ENCODE results near the gene LLCFC1. TPM values are rescaled to one million over a fixed set of nuclear protein-coding genes. Genes with fewer than 3 reads are reported as not detected.

The LLCFC1 gene
- total and polyA plus RNA-seq, 2 donors from 2014 or later, result not detected

DNA sequence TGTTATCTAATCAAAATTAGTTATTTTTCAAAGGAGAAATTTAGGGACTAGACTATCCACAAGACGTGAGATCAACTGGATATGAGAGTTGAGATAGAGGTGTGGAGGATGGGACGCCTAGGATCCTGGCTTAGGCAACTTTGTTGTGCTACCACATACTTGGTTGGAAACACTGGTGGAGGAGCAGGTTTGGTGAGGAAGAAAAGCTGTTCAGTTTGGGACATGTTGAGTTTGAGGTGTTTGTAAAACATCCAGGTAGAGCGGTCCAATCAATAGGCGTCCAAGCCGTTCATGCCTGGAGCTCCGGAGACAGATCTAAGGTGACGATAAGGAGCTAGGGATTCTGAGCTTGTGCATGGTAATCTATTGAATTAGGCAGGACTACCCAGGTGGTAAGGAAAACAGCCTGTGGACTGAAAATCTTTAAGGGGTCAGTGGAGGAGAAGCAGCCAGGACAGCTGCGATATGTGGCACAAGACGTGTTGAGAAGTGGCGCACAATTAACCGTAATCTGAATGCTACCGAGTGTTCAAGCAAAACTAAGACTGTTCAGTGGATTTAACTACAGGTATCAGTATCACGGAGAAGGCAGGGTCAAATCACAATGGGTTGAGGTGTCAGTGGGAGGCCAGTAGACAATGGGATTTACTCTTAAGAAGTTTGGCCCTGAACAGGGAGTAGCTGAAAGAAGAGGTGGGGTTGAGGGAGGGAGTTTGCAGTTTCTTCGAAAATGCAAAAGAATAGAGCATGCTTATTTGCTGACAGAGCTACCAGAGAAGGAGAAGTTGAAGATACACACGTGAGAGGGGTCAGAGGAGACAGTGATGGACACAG is 37.6 kb upstream of the LLCFC1 start:
- H3K4me1 ChIP-seq (ENCODE audit: control insufficient read depth in 2 of 3, insufficient read depth in 2 of 3, low read depth in 1 of 3, low read length in 3 of 3), result no peaks in the 10 kb centered on the region
- intact Hi-C loops (cut with DNase I), result no loop called here
- FAIRE-seq, result no peak
- H3K9ac ChIP-seq (ENCODE audit: low read length in 3 of 3), result no peak overlapping the region
- DNase-seq, result no peak
- no peaks in the 10 kb centered on the region for H3K27me3 ChIP-seq (ENCODE audit: control insufficient read depth, insufficient read depth, low read length)
- no peak overlapping the region for H3K4me3 ChIP-seq (ENCODE audit: low read length in 3 of 3)
- H3K27ac ChIP-seq (ENCODE audit: low read depth in 2 of 2, low read length in 2 of 2), result no peak overlapping the region
- TF ChIP-seq, protein P1, sequence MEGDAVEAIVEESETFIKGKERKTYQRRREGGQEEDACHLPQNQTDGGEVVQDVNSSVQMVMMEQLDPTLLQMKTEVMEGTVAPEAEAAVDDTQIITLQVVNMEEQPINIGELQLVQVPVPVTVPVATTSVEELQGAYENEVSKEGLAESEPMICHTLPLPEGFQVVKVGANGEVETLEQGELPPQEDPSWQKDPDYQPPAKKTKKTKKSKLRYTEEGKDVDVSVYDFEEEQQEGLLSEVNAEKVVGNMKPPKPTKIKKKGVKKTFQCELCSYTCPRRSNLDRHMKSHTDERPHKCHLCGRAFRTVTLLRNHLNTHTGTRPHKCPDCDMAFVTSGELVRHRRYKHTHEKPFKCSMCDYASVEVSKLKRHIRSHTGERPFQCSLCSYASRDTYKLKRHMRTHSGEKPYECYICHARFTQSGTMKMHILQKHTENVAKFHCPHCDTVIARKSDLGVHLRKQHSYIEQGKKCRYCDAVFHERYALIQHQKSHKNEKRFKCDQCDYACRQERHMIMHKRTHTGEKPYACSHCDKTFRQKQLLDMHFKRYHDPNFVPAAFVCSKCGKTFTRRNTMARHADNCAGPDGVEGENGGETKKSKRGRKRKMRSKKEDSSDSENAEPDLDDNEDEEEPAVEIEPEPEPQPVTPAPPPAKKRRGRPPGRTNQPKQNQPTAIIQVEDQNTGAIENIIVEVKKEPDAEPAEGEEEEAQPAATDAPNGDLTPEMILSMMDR (IDR thresholded peaks at IDR 0.05; ENCODE audit: borderline replicate concordance, extremely low read depth, insufficient read depth), result no peak
- H3K9me3 ChIP-seq (ENCODE audit: control insufficient read depth in 2 of 3, insufficient read depth in 1 of 3, low read length in 3 of 3), result peaks cover 0 to 4% (median 2%) of the 10 kb centered on the region in 3 donors
- H3K36me3 ChIP-seq (ENCODE audit: control insufficient read depth in 2 of 3, insufficient read depth in 3 of 3, low read length in 3 of 3), result no peaks in the 10 kb centered on the region

DNA sequence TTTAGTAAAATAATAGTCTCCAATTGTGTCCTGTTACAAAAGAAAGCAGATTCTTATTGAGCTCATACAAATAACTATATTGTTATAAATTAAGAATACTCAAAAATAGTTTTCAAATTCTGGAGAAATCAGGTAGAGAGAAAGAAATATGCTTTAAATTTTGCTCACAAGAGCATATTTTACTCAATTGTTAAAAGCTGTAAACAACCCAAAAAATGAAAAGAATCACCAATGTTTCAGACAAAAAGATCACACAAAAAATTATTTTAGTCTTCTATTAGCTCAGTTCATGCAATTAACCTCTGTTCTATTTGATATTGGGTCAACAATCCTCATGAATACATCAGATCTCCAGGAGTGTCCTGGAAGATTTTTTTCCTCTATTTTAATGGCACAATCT is 35.2 kb upstream of the LLCFC1 start:
- FAIRE-seq, result no peak
- intact Hi-C loops (cut with DNase I), result no loop called here
- DNase-seq, result no peak
- Histone ChIP-seq H3K9me3 (ENCODE audit: control insufficient read depth in 2 of 3, insufficient read depth in 1 of 3, low read length in 3 of 3) (peaks cover 0 to 4% (median 2%) of the 10 kb centered on the region in 3 donors), H3K4me1 (ENCODE audit: control insufficient read depth in 2 of 3, insufficient read depth in 2 of 3, low read depth in 1 of 3, low read length in 3 of 3) (no peaks in the 10 kb centered on the region), H3K36me3 (ENCODE audit: control insufficient read depth in 2 of 3, insufficient read depth in 3 of 3, low read length in 3 of 3) (no peaks in the 10 kb centered on the region), H3K27ac (ENCODE audit: low read depth in 2 of 2, low read length in 2 of 2) (no peak overlapping the region), H3K4me3 (ENCODE audit: low read length in 3 of 3) (no peak overlapping the region), H3K9ac (ENCODE audit: low read length in 3 of 3) (no peak overlapping the region), H3K27me3 (ENCODE audit: control insufficient read depth, insufficient read depth, low read length) (no peaks in the 10 kb centered on the region)
- TF ChIP-seq, protein P1 (IDR thresholded peaks at IDR 0.05; ENCODE audit: borderline replicate concordance, extremely low read depth, insufficient read depth), result no peak

DNA sequence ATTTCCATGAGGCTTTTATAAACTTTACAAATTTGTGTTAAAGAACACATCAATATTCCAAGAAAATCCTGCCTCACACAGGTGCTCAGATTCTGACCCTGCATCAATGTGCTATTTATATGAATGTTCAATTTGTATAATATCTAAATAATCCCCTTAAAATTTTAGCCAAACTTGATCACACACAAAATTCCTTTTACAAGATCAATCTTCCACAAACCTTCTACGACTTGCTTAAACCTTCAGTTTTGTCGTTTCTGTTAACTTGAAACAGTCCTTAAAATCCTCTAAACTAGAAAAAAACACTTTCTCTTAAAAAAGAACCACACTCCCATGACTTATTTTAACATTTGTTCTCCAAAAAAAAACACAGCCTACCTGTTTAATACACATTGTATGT is 33.5 kb upstream of the LLCFC1 start:
- H3K4me1 ChIP-seq (ENCODE audit: control insufficient read depth in 2 of 3, insufficient read depth in 2 of 3, low read depth in 1 of 3, low read length in 3 of 3), result no peaks in the 10 kb centered on the region
- H3K27me3 ChIP-seq (ENCODE audit: control insufficient read depth, insufficient read depth, low read length), result no peaks in the 10 kb centered on the region
- H3K27ac ChIP-seq (ENCODE audit: low read depth in 2 of 2, low read length in 2 of 2), result no peak overlapping the region
- no peak overlapping the region for H3K9ac ChIP-seq (ENCODE audit: low read length in 3 of 3)
- intact Hi-C loops (cut with DNase I), result no loop called here
- TF ChIP-seq, protein P1 (IDR thresholded peaks at IDR 0.05; ENCODE audit: borderline replicate concordance, extremely low read depth, insufficient read depth), result no peak
- no peak overlapping the region for H3K4me3 ChIP-seq (ENCODE audit: low read length in 3 of 3)
- no peak for FAIRE-seq
- no peaks in the 10 kb centered on the region for H3K36me3 ChIP-seq (ENCODE audit: control insufficient read depth in 2 of 3, insufficient read depth in 3 of 3, low read length in 3 of 3)
- H3K9me3 ChIP-seq (ENCODE audit: control insufficient read depth in 2 of 3, insufficient read depth in 1 of 3, low read length in 3 of 3), result peaks cover 0 to 4% (median 2%) of the 10 kb centered on the region in 3 donors
- DNase-seq, result no peak

Measured in kidney (tissue), 14 donors.